GF-D8 (cell line): Measurements from ENCODE around the gene ADAMTSL2.

Experiments
- DNase-seq: peaks from one replicate; lab custom pipeline; 2025; lab: John Stamatoyannopoulos, UW

The ADAMTSL2 gene

DNA sequence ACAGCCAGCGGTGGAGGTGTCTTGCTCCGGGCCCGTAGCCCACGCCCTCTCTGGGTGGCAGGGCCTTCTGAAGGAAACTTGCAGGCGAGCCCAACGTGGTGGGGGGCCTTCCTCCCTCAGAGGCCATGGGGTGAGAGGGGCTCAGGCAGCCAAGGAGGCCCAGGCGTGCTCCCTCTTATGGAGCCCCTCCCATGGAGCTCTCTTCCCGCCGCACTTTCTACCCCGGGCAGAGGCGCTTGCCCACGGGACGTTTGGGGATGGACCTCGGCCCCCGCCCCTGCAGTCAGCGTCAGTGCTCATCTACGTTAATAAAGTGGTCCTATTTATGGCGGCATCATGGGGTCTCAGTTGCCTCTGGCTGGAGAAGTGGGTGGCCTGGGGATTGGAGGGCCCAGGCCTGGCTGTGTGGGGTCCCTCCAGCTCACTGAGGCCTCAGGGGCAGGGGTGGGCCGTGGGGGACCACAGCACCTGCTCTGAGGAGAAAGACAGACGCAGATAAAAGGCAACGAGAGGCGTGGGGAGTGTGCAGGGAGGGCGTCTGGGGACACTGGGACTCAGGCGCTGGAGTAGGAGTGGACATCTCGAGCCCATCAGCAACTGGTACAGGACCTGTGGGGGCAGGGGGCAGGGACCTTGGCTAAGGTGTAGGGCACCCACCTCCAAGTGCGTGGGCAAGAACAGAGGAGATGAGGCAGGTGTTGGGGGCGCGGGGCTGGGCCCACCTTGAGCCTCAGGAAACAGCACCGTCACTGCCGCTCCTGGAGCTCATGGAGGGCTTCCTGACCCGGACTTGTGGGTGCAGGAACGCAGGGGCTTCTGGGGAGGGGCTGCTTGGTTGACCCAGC lies 40.9 kb downstream of the ADAMTSL2 start:
- no peak for DNase-seq

- no peak for DNase-seq
These were observed 41.7 kb downstream of the ADAMTSL2 start for GRCh38 chr9:133576031-133576874.

DNA sequence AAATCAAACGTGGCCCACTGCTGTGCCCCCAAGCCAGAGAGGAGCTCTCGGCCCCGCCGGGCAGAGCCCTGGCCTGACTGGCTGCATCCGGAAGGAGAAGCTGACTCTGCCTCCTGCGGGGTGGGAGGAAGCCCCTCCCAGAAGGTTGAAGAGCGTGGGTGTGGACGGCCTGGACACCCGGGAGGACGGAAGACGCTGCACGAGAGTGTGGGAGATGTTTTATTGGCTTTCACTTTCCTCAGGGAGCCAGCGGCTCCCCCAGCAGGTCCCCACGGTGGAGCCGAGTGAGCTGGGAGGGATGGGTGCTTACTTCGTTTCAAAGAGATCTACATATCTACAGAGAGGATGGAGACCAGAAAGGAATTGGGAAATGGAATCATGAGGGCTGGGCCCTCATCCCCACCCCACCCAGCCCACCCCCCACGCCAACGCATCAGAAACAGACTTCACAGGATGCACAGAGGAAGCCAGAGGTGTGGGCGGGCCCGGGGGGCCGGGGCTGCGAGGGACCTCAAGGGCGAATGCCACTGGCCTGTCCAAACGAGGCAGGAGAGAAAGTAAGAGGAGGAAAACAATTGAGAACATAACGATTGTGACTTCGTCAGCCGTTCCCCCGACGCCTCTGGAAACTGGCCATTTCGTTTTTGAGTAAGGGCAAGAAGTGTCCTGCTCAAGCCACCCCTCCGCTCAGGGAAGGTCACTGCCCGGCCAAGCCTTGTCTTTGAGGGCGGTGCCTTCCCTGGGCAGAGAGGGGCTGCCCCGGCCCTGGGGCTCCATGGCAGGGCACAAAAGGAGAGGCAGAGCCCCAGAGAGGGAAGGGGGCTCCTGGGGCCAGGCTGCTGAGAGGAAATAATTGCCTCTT lies 42.6 kb downstream of the ADAMTSL2 start:
- DNase-seq: no peak

DNA sequence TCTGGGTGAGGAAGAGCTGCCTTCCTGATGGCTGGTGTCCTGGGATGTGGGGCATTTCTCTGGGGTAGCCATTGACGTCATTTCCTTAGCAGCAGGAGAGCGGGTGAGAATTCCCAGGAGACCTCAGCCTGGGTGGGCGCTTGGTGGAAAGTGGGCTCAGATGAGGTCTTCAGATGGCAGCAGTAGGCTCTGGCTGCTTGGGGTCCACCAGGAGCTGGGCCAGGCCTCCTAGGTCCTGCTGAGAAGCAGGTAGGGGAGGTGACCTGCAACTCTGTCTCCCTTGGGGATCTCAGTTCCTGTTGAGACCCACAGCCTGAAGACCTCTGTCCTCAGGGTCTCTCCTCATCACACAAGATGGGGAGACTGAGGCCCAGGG lies 43.2 kb downstream of the ADAMTSL2 start:
- DNase-seq: no peak

- DNase-seq: no peak
These were observed 44.3 kb downstream of the ADAMTSL2 start for GRCh38 chr9:133578524-133579441.

- DNase-seq: no peak
These were observed 45.3 kb downstream of the ADAMTSL2 start for GRCh38 chr9:133579601-133580418.

GRCh38 chr9:133580419-133580738 lies 45.9 kb downstream of the ADAMTSL2 start:
- DNase-seq: no peak

GRCh38 chr9:133581011-133581410 lies 46.5 kb downstream of the ADAMTSL2 start:
- DNase-seq: no peak

- no peak for DNase-seq
These were observed 47.2 kb downstream of the ADAMTSL2 start for GRCh38 chr9:133581513-133582343.

GRCh38 chr9:133582501-133583045 lies 48.1 kb downstream of the ADAMTSL2 start:
- DNase-seq: no peak

GRCh38 chr9:133583111-133583510 lies 48.6 kb downstream of the ADAMTSL2 start:
- DNase-seq: no peak

- DNase-seq: no peak
These were observed 49.1 kb downstream of the ADAMTSL2 start for GRCh38 chr9:133583586-133583985.

GRCh38 chr9:133584167-133584558 lies 49.7 kb downstream of the ADAMTSL2 start:
- no peak for DNase-seq

GRCh38 chr9:133584559-133585476 lies 50.3 kb downstream of the ADAMTSL2 start:
- DNase-seq: no peak

- no peak for DNase-seq
These were observed 51.2 kb downstream of the ADAMTSL2 start for GRCh38 chr9:133585481-133586351.

DNA sequence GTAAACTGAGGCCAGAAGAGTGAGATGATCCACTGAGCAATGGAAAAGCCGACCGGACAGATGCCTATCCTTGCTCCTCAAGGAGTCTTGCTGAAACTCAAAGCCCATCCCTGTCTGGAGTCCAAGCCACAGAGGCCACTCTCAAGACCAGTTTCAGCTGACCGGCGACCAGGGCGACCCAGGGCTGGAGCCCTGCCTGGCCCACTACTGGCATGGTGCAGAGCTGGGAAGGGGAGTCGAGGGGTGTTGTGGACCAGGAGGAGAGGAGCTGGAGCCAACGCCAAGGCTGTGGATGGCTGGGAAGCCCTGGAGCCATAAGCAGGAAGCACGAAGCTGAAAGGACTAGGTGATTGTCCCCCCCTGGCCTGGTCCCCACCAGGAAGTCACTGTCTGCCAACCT lies 52.5 kb downstream of the ADAMTSL2 start:
- DNase-seq: no peak

DNA sequence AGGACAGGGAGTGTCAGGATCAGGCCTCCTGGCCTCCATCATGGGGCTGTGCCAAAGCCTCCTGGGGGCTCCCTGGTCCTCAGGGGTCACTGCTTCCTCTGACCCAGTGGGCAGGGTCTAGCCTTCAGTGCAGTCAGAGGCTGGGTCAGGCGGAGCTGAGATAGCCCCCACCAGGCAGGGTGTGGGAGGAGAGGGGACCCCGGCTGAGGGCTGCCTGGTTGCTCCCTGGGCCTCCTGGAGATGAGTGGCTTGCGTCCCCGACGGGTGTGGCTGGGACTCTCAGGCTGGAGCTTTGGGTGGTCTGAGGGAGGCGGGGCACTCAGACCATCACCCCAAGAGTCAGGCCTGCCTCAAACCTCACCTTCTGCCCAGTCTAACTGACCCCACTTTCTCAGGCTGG lies 53.0 kb downstream of the ADAMTSL2 start:
- DNase-seq: no peak
